GM10847 (cell line): ENCODE data around the gene VCAN.

ENCODE experiments used
- POLR2A ChIP-seq: IDR thresholded peaks from 2 replicates; pipeline ENCODE4 v1.6.1; 2011; ENCODE audit not compliant: insufficient read length; ENCODE audit errors: extremely low read depth

VCAN gene

GRCh38 chr5:83450183-83450966, 21.2 kb upstream of the VCAN start:
- TF ChIP-seq POLR2A, result no peak

DNA sequence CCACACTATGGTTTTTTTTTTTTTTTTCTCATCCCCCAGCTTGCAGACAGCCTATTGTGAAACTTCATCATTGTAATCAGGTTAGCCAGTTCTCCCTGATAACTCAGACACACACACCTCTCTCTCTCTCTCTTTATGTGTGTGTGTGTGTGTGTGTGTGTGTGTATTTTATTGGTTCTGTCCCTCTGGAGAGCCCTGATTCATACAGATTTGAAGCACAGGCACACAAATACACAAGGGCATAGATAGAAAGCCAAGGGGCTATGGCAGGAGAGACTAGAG, 20.6 kb upstream of the VCAN start:
- TF ChIP-seq POLR2A, result no peak

DNA sequence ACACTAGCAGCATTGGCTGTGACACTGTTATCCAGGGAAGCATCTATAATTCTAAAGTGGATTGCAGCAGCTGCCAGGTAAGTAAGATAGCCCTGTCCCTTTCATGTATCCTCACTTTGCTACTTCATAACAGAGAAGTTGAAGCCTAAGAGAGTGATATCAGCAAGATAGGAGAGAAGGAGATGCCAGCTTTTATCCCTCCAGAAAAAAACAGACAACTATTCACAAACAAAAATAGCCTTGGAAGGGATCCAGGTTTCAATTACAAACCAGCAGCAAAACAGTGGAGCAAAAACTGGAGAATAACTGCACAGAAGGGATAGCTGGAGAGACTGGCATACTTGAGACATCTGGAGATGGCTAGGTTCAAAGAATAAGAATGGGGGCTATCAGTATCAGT, 19.6 kb upstream of the VCAN start:
- TF ChIP-seq POLR2A, result no peak

GRCh38 chr5:83453937-83454336, 17.6 kb upstream of the VCAN start:
- no peak for TF ChIP-seq POLR2A

GRCh38 chr5:83464261-83464660, 7.3 kb upstream of the VCAN start:
- TF ChIP-seq POLR2A, result no peak

DNA sequence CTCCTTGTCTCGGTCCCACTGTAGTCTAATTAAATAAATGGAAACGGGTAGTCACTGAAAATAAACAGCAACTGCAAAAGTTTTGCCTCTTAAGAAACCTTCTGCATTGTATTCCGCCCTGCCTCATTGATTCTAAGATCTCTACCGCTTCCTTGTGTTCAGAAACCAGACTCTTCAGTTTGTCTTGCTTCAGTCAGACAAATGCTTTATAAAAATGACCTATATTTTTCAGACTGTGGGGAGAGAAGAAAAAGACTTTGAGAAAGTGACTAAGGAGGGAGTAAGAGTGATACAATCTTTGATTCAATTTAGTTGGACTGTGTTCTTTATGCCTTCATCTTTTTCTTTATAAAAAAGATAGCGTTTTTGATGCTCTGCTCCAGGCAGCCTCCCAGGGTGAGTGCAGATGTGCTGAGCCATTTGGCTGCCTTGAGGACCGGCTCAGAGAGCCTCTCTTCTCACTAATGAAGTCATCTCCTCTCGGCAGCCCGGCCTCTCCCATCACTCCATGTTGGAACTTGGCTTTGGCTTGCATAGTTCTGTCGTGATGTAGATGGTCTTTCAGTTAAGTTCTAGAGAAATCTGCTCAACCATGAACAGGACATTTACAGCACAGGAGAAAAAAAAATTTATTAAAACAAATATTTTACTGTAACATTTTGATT, 4.0 kb upstream of the VCAN start:
- no peak for TF ChIP-seq POLR2A

GRCh38 chr5:83469075-83469474, 2.5 kb upstream of the VCAN start:
- no peak for TF ChIP-seq POLR2A

DNA sequence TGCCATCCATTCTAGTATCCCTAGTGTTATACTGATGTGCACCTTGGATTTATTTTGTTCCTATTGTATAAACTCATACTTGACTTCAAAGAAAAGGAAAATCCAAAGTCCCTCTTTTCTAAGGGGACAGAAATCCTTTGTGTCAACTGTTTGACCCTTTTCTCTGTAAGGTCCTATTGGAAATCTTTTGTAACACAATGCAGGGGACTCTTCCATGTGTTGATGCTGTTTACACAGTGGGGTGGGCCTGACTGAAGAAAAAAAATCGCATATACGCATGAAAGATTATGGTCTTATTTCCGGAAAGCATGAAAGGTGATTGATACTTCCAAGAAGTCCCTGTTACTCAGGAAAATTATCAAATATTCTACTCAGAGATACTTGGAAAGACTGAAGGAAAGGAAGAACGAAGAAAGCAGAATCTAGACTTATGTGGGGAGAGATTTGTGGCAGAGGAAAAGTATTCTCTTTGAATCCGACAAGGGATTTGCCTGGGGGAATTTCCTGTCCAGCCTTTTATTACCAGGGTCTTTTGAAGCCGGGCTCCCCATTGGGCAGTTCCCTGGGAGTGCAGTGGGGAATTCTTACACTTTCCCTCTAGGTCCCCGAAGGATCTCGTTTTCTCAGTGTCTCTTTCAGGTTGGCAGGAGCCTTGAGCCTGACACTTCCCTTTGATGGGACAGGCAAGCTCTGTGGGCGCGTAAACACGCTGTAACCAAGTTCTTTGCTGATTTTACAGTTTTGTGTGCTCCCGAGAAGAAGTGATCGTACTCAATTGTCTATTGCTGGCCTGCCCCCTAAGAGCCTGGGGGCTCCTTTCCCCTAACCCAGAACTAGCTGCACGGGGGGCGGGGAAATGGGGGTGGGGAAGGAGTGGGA, 779 bp upstream of the VCAN start:
- TF ChIP-seq POLR2A, result no peak

DNA sequence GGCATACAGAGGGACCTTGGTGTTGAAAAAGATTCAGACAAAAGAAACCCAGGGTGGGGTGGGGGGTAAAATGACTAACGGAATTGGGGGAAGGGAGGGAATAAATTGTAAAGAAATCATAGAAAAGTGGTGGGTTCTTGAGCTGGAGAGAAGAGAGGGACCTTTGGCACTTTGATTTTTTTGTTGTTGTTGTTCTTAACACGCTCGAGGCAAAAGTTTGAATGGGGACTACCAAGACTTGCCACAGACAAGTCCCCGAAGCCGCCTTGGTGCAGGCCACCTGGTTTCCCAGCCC, 616 bp downstream of the VCAN start:
- TF ChIP-seq POLR2A, result no peak

DNA sequence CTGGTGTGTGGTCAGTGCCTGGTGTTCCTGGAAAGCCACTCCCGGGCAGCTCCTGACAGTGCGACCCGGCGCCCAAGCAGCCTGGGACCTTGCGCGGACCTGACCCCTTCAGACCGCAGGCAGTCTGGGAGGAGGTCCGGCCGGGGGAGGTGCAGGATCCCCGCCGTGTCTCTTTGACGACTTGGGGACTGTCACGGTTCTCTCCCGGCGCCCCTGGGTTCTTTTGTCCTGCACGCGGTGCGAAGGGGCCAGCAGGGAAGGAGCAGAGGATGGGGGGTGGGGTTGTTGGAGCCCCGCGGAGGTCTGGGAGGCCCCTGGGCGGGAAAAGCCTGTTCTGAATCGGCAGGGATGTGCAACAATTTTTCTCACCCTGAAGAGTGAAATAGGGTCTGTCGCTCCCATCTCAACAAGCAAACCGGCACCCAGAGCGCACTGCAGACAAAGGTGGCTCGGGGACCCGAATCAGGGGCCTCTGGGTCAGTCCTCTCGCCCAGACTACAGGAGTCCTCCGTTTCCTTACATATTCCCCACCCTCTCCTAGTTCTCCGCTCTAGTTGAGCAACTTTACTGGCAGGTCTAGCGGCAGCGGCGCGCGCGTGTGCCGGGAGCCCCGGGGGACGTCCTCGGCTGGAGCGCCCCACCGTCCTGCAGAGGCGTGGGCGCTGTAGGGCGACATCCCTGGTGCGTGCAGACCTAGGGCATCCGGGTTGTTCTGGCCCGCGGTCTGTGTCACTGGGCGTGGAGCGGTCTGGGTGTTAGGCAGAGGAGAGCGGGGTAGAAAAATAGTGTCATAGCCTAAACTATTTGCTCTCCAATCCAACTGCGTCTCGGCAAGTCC, 1.2 kb downstream of the VCAN start:
- TF ChIP-seq POLR2A, result no peak

- TF ChIP-seq POLR2A, result no peak
These were observed 2.0 kb downstream of the VCAN start for GRCh38 chr5:83473346-83474160.

- TF ChIP-seq POLR2A, result no peak
These were observed 2.7 kb downstream of the VCAN start for GRCh38 chr5:83474161-83474796.

- TF ChIP-seq POLR2A, result no peak
These were observed 3.4 kb downstream of the VCAN start for GRCh38 chr5:83474991-83475390.

- TF ChIP-seq POLR2A, result no peak
These were observed 3.9 kb downstream of the VCAN start for GRCh38 chr5:83475391-83475863.
